GM23338 (cell line): Measurements from ENCODE around the gene RBM42. TPM values are rescaled to one million over a fixed set of nuclear protein-coding genes. Genes with fewer than 3 reads are reported as not detected.

Experiments used
- ATAC-seq: fragments of 200-7000 bp; cut with Tn5 transposase; 3 replicates; pipeline ENCODE4 v1.9.1; 2020
- DNase-seq: peaks from one replicate; pipeline ENCODE4 v3.0.0-alpha.2; 2015; ENCODE audit warnings: low spot score
- H2AFZ ChIP-seq: fragments of 200-600 bp; sonication (generic); 2 replicates; pipeline ENCODE4 v1.8.0; 2016; ENCODE audit warnings: antibody characterized with exemption, mild to moderate bottlenecking, moderate library complexity
- H3F3A ChIP-seq: fragments of 200-600 bp; sonication (generic); replicated peaks from 2 replicates; pipeline ENCODE4 v1.8.0; 2017; ENCODE audit warnings: antibody characterized with exemption, mixed run types, low read depth
- H3K27ac ChIP-seq: fragments of 200-600 bp; sonication (generic); 2 replicates; pipeline ENCODE4 v1.6.1; 2016; ENCODE audit warnings: low read depth
- H3K27me3 ChIP-seq: fragments of 200-600 bp; sonication (generic); 2 replicates; pipeline ENCODE4 v1.8.0; 2016; ENCODE audit warnings: mild to moderate bottlenecking, mixed run types, moderate library complexity; ENCODE audit not compliant: insufficient read depth
- H3K36me3 ChIP-seq: fragments of 200-600 bp; sonication (generic); 2 replicates; pipeline ENCODE4 v1.8.0; 2016; ENCODE audit warnings: mild to moderate bottlenecking; ENCODE audit not compliant: insufficient read depth
- H3K4me1 ChIP-seq: fragments of 200-600 bp; sonication (generic); 2 replicates; pipeline ENCODE4 v1.8.0; 2016; ENCODE audit warnings: mild to moderate bottlenecking, moderate library complexity; ENCODE audit not compliant: insufficient read depth
- H3K4me2 ChIP-seq: fragments of 200-600 bp; sonication (generic); 2 replicates; pipeline ENCODE4 v1.7.1; 2017; ENCODE audit warnings: mixed run types
- H3K4me3 ChIP-seq: fragments of 200-600 bp; sonication (generic); 2 replicates; pipeline ENCODE4 v1.6.1; 2016; ENCODE audit warnings: mixed run types
- H3K79me2 ChIP-seq: fragments of 200-600 bp; sonication (generic); replicated peaks from 2 replicates; pipeline ENCODE4 v1.8.0; 2017; ENCODE audit warnings: mild to moderate bottlenecking; ENCODE audit not compliant: insufficient read depth
- H3K9me2 ChIP-seq: fragments of 200-600 bp; sonication (generic); 2 replicates; pipeline ENCODE4 v1.8.0; 2017; ENCODE audit not compliant: insufficient read depth
- H4K20me1 ChIP-seq: fragments of 200-600 bp; sonication (generic); replicated peaks from 2 replicates; pipeline ENCODE4 v1.8.0; 2017; ENCODE audit warnings: mild to moderate bottlenecking; ENCODE audit not compliant: insufficient read depth
- H3K27ac Mint-ChIP-seq: 2 replicates; pipeline ENCODE4 v1.8.0; 2020; ENCODE audit warnings: inconsistent platforms, mild to moderate bottlenecking, moderate library complexity, mixed read lengths
- H3K27me3 Mint-ChIP-seq: 3 replicates; pipeline ENCODE4 v1.8.0; 2022; ENCODE audit warnings: low read depth, mild to moderate bottlenecking, moderate library complexity, mixed read lengths, inconsistent platforms; ENCODE audit not compliant: insufficient read depth, poor library complexity
- H3K36me3 Mint-ChIP-seq: 3 replicates; pipeline ENCODE4 v1.8.0; 2021; ENCODE audit warnings: low read depth, mild to moderate bottlenecking, inconsistent platforms, moderate library complexity, mixed read lengths
- H3K4me1 Mint-ChIP-seq: 3 replicates; pipeline ENCODE4 v1.8.0; 2020; ENCODE audit warnings: mild to moderate bottlenecking, inconsistent platforms, mixed read lengths
- H3K4me3 Mint-ChIP-seq: 3 replicates; pipeline ENCODE4 v1.8.0; 2021; ENCODE audit warnings: moderate library complexity, mild to moderate bottlenecking, inconsistent platforms, mixed read lengths
- H3K9me3 Mint-ChIP-seq: 3 replicates; pipeline ENCODE4 v1.8.0; 2020; ENCODE audit warnings: moderate library complexity, mild to moderate bottlenecking, inconsistent platforms, mixed read lengths
- CREB1 ChIP-seq: fragments of 250-450 bp; sonication (Bioruptor Pico); IDR thresholded peaks from 2 replicates; pipeline ENCODE4 v1.5.0; 2020; ENCODE audit warnings: low read depth, mild to moderate bottlenecking, moderate library complexity
- EZH2 ChIP-seq: fragments of 200-600 bp; sonication (generic); IDR thresholded peaks from one replicate; pipeline ENCODE4 v1.8.0; 2017; ENCODE audit warnings: antibody characterized with exemption, mild to moderate bottlenecking, low read depth; ENCODE audit not compliant: unreplicated experiment
- EZH2phosphoT487 ChIP-seq: fragments of 200-600 bp; sonication (generic); IDR thresholded peaks from one replicate; pipeline ENCODE4 v1.8.1; 2018; ENCODE audit warnings: antibody characterized with exemption; ENCODE audit not compliant: unreplicated experiment
- JUNB ChIP-seq: IDR thresholded peaks from one replicate; pipeline ENCODE4 v1.6.1; 2016; ENCODE audit warnings: antibody characterized with exemption; ENCODE audit not compliant: unreplicated experiment
- NANOG ChIP-seq: IDR thresholded peaks from 2 replicates; pipeline ENCODE4 v1.6.1; 2016; ENCODE audit warnings: antibody characterized with exemption, borderline replicate concordance
- POLR2AphosphoS5 ChIP-seq: IDR thresholded peaks from 2 replicates; pipeline ENCODE4 v1.6.1; 2016; ENCODE audit warnings: antibody characterized with exemption, low read depth
- STAT1 ChIP-seq: IDR thresholded peaks from one replicate; pipeline ENCODE4 v1.6.1; 2016; ENCODE audit warnings: antibody characterized with exemption; ENCODE audit not compliant: unreplicated experiment
- ZNF114 ChIP-seq: fragments of 250-450 bp; sonication (Bioruptor Pico); IDR thresholded peaks from 2 replicates; pipeline ENCODE4 v1.5.0; 2020; ENCODE audit warnings: mild to moderate bottlenecking, moderate library complexity
- ZNF331 ChIP-seq: fragments of 250-450 bp; sonication (Bioruptor Pico); IDR thresholded peaks from 2 replicates; pipeline ENCODE4 v1.5.0; 2020; ENCODE audit warnings: low read depth, mild to moderate bottlenecking, moderate library complexity
- polyA plus RNA-seq: library from polyadenylated mRNA; unstranded; fragments of >200 nt; fragmentation: Nextera tagmentation; extraction: Ambion mirVana; gene quantifications from 2 replicates; pipeline ENCODE4 v1.2.1, GENCODE V29; 2016
- total RNA-seq: library from RNA; depleted of rRNA; stranded (reverse); fragments of >200 nt; shearing (Covaris generic); gene quantifications from 2 replicates; pipeline ENCODE4 v1.2.3, GENCODE V29; 2014
- TF ChIP-seq, protein P1 (sequence below), 2 experiments: fragments of 200-600 bp in 1 of 2; sonication (generic) in 1 of 2; conservative IDR thresholded peaks; 2 replicates each; pipeline versions ENCODE4 v1.5.1 to v1.6.1; 2016 to 2017; ENCODE audit warnings: antibody characterized with exemption in 2 of 2, low read depth in 2 of 2, mild to moderate bottlenecking in 2 of 2, moderate library complexity in 1 of 2
- TF ChIP-seq, protein P2 (sequence below): IDR thresholded peaks from 2 replicates; pipeline ENCODE4 v1.6.1; 2016; ENCODE audit warnings: antibody characterized with exemption
- TF ChIP-seq, protein P3 (sequence below): fragments of 250-450 bp; sonication (Bioruptor Pico); IDR thresholded peaks from 2 replicates; pipeline ENCODE4 v1.5.0; 2020; ENCODE audit warnings: mild to moderate bottlenecking, moderate library complexity
- TF ChIP-seq, protein P4 (sequence below): IDR thresholded peaks from one replicate; pipeline ENCODE4 v1.6.1; 2018; ENCODE audit warnings: antibody characterized with exemption; ENCODE audit not compliant: unreplicated experiment

Gene RBM42
- total and polyA plus RNA-seq, 2 experiments from 2014 or later = 74.7 to 82.9 TPM

DNA sequence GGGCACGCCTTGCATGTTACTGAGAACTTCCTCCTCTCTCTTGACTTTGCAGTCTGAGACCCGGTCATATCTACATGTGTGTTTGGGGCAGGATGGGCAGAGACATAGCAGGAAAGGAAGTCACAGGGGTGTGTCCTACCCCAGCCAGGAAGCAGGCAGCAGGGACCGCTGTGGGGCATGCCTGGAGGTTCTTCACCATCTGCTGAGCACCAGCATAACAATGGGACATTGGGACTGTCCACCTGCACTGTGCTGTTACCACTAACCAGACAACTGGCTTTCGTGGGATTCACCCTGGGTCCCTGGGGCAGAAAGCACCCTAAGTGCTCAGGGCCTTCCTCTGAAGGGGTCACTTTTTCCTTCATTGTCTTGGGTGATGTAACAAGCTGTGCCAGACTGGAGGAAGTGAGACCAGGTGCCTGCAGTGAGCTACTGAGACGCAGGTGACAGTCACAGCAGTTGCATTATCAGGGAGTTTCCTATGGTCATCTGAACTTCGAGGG is 18.9 kb upstream of the RBM42 start:
- ATAC-seq = no peak
- no peak for DNase-seq
- Histone ChIP-seq H3K9me2 (no peaks in the 10 kb centered on the region), H3K4me3 (no peak overlapping the region), H3K4me1 (no peaks in the 10 kb centered on the region), H3K79me2 (no peaks in the 10 kb centered on the region), H3K27me3 (no peaks in the 10 kb centered on the region), H3F3A (no peaks in the 10 kb centered on the region), H3K4me2 (no peak overlapping the region), H3K27ac (no peak overlapping the region), H3K36me3 (no peaks in the 10 kb centered on the region; the same call in none of the 2 replicates), H4K20me1 (no peaks in the 10 kb centered on the region), H2AFZ (no peak overlapping the region)
- peaks cover 33% of the 10 kb centered on the region for H3K9me3 Mint-ChIP-seq
- 0 out of 3 replicates have a peak, but pooled peaks cover under 1% of the 10 kb centered on the region for H3K4me1 Mint-ChIP-seq
- H3K36me3 Mint-ChIP-seq = peaks cover 12% of the 10 kb centered on the region
- peaks cover 15% of the 10 kb centered on the region for H3K27me3 Mint-ChIP-seq
- no peak overlapping the region for H3K27ac Mint-ChIP-seq
- TF ChIP-seq CREB1 (no peak), ZNF114 (CRISPR knock-in tag) (no peak), JUNB (no peak), POLR2AphosphoS5 (no peak), EZH2phosphoT487 (no peak), STAT1 (no peak), NANOG (no peak), ZNF331 (CRISPR knock-in tag) (no peak), EZH2 (no peak)
- TF ChIP-seq, protein P1, sequence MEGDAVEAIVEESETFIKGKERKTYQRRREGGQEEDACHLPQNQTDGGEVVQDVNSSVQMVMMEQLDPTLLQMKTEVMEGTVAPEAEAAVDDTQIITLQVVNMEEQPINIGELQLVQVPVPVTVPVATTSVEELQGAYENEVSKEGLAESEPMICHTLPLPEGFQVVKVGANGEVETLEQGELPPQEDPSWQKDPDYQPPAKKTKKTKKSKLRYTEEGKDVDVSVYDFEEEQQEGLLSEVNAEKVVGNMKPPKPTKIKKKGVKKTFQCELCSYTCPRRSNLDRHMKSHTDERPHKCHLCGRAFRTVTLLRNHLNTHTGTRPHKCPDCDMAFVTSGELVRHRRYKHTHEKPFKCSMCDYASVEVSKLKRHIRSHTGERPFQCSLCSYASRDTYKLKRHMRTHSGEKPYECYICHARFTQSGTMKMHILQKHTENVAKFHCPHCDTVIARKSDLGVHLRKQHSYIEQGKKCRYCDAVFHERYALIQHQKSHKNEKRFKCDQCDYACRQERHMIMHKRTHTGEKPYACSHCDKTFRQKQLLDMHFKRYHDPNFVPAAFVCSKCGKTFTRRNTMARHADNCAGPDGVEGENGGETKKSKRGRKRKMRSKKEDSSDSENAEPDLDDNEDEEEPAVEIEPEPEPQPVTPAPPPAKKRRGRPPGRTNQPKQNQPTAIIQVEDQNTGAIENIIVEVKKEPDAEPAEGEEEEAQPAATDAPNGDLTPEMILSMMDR (conservative IDR thresholded peaks at IDR 0.05; ENCODE audit: low read depth in 2 of 2) = no peak
- TF ChIP-seq, protein P2, sequence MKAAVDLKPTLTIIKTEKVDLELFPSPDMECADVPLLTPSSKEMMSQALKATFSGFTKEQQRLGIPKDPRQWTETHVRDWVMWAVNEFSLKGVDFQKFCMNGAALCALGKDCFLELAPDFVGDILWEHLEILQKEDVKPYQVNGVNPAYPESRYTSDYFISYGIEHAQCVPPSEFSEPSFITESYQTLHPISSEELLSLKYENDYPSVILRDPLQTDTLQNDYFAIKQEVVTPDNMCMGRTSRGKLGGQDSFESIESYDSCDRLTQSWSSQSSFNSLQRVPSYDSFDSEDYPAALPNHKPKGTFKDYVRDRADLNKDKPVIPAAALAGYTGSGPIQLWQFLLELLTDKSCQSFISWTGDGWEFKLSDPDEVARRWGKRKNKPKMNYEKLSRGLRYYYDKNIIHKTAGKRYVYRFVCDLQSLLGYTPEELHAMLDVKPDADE = no peak
- TF ChIP-seq, protein P3, sequence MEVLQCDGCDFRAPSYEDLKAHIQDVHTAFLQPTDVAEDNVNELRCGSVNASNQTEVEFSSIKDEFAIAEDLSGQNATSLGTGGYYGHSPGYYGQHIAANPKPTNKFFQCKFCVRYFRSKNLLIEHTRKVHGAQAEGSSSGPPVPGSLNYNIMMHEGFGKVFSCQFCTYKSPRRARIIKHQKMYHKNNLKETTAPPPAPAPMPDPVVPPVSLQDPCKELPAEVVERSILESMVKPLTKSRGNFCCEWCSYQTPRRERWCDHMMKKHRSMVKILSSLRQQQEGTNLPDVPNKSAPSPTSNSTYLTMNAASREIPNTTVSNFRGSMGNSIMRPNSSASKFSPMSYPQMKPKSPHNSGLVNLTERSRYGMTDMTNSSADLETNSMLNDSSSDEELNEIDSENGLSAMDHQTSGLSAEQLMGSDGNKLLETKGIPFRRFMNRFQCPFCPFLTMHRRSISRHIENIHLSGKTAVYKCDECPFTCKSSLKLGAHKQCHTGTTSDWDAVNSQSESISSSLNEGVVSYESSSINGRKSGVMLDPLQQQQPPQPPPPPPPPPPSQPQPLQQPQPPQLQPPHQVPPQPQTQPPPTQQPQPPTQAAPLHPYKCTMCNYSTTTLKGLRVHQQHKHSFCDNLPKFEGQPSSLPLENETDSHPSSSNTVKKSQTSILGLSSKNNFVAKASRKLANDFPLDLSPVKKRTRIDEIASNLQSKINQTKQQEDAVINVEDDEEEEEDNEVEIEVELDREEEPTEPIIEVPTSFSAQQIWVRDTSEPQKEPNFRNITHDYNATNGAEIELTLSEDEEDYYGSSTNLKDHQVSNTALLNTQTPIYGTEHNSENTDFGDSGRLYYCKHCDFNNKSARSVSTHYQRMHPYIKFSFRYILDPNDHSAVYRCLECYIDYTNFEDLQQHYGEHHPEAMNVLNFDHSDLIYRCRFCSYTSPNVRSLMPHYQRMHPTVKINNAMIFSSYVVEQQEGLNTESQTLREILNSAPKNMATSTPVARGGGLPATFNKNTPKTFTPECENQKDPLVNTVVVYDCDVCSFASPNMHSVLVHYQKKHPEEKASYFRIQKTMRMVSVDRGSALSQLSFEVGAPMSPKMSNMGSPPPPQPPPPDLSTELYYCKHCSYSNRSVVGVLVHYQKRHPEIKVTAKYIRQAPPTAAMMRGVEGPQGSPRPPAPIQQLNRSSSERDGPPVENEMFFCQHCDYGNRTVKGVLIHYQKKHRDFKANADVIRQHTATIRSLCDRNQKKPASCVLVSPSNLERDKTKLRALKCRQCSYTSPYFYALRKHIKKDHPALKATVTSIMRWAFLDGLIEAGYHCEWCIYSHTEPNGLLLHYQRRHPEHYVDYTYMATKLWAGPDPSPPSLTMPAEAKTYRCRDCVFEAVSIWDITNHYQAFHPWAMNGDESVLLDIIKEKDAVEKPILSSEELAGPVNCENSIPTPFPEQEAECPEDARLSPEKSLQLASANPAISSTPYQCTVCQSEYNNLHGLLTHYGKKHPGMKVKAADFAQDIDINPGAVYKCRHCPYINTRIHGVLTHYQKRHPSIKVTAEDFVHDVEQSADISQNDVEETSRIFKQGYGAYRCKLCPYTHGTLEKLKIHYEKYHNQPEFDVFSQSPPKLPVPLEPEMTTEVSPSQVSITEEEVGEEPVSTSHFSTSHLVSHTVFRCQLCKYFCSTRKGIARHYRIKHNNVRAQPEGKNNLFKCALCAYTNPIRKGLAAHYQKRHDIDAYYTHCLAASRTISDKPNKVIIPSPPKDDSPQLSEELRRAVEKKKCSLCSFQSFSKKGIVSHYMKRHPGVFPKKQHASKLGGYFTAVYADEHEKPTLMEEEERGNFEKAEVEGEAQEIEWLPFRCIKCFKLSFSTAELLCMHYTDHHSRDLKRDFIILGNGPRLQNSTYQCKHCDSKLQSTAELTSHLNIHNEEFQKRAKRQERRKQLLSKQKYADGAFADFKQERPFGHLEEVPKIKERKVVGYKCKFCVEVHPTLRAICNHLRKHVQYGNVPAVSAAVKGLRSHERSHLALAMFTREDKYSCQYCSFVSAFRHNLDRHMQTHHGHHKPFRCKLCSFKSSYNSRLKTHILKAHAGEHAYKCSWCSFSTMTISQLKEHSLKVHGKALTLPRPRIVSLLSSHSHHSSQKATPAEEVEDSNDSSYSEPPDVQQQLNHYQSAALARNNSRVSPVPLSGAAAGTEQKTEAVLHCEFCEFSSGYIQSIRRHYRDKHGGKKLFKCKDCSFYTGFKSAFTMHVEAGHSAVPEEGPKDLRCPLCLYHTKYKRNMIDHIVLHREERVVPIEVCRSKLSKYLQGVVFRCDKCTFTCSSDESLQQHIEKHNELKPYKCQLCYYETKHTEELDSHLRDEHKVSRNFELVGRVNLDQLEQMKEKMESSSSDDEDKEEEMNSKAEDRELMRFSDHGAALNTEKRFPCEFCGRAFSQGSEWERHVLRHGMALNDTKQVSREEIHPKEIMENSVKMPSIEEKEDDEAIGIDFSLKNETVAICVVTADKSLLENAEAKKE = no peak
- TF ChIP-seq, protein P4, sequence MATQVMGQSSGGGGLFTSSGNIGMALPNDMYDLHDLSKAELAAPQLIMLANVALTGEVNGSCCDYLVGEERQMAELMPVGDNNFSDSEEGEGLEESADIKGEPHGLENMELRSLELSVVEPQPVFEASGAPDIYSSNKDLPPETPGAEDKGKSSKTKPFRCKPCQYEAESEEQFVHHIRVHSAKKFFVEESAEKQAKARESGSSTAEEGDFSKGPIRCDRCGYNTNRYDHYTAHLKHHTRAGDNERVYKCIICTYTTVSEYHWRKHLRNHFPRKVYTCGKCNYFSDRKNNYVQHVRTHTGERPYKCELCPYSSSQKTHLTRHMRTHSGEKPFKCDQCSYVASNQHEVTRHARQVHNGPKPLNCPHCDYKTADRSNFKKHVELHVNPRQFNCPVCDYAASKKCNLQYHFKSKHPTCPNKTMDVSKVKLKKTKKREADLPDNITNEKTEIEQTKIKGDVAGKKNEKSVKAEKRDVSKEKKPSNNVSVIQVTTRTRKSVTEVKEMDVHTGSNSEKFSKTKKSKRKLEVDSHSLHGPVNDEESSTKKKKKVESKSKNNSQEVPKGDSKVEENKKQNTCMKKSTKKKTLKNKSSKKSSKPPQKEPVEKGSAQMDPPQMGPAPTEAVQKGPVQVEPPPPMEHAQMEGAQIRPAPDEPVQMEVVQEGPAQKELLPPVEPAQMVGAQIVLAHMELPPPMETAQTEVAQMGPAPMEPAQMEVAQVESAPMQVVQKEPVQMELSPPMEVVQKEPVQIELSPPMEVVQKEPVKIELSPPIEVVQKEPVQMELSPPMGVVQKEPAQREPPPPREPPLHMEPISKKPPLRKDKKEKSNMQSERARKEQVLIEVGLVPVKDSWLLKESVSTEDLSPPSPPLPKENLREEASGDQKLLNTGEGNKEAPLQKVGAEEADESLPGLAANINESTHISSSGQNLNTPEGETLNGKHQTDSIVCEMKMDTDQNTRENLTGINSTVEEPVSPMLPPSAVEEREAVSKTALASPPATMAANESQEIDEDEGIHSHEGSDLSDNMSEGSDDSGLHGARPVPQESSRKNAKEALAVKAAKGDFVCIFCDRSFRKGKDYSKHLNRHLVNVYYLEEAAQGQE = no peak
- no peak overlapping the region for H3K4me3 Mint-ChIP-seq
